ENCODE data around the gene SULT1C2.

SULT1C2 gene

DNA sequence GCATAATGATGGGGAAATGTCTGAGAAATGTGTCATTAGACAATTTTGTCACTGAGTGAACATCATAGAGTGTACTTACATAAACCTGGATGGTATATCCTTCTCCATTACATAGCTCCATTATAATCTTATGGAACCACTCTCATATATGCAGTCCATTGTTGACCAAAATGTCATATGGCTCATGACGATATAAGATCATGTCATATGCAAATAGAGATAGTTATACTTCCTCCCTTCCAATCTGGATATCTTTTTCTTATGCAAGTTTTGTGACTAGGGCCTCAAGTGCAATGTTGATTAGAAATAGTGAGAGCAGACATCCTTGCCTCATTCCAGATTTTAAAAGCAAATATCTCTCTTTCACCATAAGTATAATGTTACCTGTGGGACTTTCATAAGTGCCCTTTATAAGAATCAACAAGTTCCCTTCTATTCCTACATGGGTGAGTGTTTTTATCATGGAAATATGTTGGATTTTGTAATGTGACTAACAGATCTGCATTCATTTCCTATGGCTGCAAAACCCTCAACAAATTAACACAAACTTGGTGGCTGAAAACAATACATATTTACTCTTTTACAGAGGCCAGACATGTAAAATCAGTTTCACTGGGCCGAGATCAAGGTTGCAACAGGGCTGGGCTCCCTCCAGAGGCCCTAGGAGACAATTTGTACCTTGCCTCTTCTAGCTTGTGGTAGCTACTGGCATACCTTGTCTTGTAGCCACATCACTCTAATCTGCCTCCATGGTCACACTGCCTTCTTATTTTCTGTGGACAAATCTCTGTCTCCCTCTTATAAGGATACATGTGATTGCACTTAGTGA, 67.4 kb downstream of the SULT1C2 start:
- TF ChIP-seq CTCF (IDR thresholded peaks at IDR 0.05): no peak

Measured in LNCAP (cell line).